Measurements from ENCODE around the gene IPO5.
"Not testable (repeated sequence)": the region's sequence is repeated elsewhere in the genome, so short reads cannot be mapped to it uniquely, and the experiment has no call there.

IPO5 gene

DNA sequence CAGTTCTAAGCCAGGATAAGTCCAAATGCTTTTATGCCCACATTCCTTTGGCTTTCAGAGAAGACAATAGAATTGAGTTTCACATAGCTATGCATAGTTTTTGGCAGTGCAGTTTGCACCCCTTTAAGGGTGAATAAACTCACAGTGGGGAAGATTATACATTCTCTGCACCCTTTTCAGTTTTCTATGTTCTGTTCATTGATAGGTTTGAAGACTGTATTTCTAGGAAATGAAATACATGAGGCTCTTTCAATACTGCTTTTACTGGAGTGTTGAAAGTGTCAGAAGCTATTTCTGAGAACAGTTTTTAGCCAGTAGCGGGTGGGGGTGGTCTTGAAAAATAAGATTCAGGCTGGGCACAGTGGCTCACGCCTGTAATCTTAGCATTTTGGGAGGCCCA, 46.2 kb downstream of the IPO5 start:
- Histone ChIP-seq H3K9me3 (no peaks in the 10 kb centered on the region), H3K27ac (no peak overlapping the region), H3K27me3 (no peaks in the 10 kb centered on the region), H3K36me3 (peaks cover 40% of the 10 kb centered on the region), H3K4me3 (ENCODE audit: low read depth in 1 of 2, low read length in 1 of 2) (no peak overlapping the region), H3K4me1 (ENCODE audit: control insufficient read depth in 1 of 2, insufficient read depth in 1 of 2, low read depth in 1 of 2, low read length in 1 of 2) (no peaks in the 10 kb centered on the region)
- TF ChIP-seq, protein P1, sequence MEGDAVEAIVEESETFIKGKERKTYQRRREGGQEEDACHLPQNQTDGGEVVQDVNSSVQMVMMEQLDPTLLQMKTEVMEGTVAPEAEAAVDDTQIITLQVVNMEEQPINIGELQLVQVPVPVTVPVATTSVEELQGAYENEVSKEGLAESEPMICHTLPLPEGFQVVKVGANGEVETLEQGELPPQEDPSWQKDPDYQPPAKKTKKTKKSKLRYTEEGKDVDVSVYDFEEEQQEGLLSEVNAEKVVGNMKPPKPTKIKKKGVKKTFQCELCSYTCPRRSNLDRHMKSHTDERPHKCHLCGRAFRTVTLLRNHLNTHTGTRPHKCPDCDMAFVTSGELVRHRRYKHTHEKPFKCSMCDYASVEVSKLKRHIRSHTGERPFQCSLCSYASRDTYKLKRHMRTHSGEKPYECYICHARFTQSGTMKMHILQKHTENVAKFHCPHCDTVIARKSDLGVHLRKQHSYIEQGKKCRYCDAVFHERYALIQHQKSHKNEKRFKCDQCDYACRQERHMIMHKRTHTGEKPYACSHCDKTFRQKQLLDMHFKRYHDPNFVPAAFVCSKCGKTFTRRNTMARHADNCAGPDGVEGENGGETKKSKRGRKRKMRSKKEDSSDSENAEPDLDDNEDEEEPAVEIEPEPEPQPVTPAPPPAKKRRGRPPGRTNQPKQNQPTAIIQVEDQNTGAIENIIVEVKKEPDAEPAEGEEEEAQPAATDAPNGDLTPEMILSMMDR (IDR thresholded peaks at IDR 0.05), result no peak

DNA sequence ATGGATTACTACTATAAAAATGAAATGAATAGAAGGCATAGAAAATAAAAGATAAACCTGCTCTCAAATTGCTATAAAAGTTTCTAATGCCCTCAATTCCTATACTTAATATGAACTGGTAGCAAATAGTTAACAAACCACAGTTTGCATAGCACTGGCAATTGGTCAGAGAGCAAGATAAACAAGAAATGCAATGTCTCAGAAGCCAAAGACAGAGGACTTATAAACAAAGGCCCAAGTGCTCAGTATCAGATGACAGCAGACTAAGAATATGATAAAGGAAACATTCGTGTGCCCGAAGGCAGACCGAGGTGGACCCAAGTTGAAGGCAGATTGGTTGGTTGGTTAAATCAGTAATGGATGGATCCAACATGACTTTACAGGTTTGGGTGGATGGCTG, 50.6 kb downstream of the IPO5 start:
- H3K27ac ChIP-seq, result no peak overlapping the region
- H3K9me3 ChIP-seq, result no peaks in the 10 kb centered on the region
- H3K36me3 ChIP-seq, result peaks cover 51% of the 10 kb centered on the region
- H3K27me3 ChIP-seq, result no peaks in the 10 kb centered on the region
- no peaks in the 10 kb centered on the region for H3K4me1 ChIP-seq (ENCODE audit: control insufficient read depth in 1 of 2, insufficient read depth in 1 of 2, low read depth in 1 of 2, low read length in 1 of 2)
- TF ChIP-seq, protein P1 (IDR thresholded peaks at IDR 0.05), result no peak
- no peak overlapping the region for H3K4me3 ChIP-seq (ENCODE audit: low read depth in 1 of 2, low read length in 1 of 2)

DNA sequence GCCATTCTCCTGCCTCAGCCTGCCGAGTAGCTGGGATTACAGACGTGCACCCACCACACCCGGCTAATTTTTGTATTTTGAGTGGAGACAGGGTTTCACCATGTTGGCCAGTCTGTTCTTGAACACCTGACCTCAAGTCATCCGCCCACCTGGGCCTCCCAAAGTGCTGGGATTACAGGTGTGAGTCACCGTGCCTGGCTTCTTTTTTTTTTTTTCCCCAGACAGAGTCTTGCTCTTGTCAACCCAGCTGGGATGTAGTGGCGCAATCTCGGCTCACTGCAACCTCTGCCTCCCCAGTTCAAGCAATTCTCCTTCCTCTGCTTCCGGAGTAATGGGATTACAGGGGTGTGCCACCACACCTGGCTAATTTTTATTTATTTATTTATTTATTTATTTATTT, 51.5 kb downstream of the IPO5 start:
- not testable (repeated sequence) for H3K4me1 ChIP-seq (ENCODE audit: control insufficient read depth in 1 of 2, insufficient read depth in 1 of 2, low read depth in 1 of 2, low read length in 1 of 2); H3K9me3 ChIP-seq; H3K27ac ChIP-seq; H3K27me3 ChIP-seq; H3K4me3 ChIP-seq (ENCODE audit: low read depth in 1 of 2, low read length in 1 of 2)
- peaks cover 46% of the 10 kb centered on the region for H3K36me3 ChIP-seq

DNA sequence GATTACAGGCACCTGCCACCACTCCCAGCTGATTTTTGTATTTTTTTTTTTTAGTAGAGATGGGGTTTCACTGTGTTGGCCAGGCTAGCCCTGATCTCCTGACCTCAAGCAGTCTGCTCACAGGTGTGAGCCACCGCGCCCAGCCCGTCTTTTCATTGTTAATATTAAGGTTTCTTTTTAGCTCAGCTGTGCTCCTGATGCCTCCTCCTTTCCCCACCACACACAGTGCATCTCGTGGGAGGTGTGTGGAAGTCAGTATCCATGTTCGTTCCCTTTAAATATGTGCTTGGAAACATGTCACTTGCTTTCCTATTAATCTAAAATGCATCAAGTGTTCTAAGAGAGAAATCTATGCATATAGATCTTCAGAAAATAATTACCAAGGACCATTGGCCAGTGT, 53.5 kb downstream of the IPO5 start:
- H3K27ac ChIP-seq, result no peak overlapping the region
- no peak overlapping the region for H3K4me3 ChIP-seq (ENCODE audit: low read depth in 1 of 2, low read length in 1 of 2)
- no peaks in the 10 kb centered on the region for H3K27me3 ChIP-seq
- no peaks in the 10 kb centered on the region for H3K4me1 ChIP-seq (ENCODE audit: control insufficient read depth in 1 of 2, insufficient read depth in 1 of 2, low read depth in 1 of 2, low read length in 1 of 2)
- TF ChIP-seq, protein P1 (IDR thresholded peaks at IDR 0.05), result no peak
- peaks cover 42% of the 10 kb centered on the region for H3K36me3 ChIP-seq
- H3K9me3 ChIP-seq, result no peaks in the 10 kb centered on the region

DNA sequence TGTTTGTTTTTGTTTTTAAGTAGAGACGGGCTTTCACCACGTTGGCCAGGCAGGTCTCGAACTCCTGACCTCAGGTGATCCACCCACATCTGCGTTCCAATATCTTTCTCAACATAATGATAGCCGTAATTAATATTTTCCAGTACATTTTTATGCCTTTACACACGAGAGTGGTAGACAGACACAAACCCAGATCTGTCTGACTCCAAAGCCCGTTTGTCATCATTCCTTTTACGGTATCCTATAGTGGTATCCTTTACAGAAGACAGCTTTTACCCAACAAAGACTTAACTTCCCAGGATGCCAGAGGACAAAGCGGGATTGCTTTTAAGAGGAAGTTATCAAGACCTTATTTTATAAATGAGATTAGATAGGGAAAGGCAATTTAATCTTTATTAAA, 59.8 kb downstream of the IPO5 start:
- H3K4me3 ChIP-seq (ENCODE audit: low read depth in 1 of 2, low read length in 1 of 2), result no peak overlapping the region

DNA sequence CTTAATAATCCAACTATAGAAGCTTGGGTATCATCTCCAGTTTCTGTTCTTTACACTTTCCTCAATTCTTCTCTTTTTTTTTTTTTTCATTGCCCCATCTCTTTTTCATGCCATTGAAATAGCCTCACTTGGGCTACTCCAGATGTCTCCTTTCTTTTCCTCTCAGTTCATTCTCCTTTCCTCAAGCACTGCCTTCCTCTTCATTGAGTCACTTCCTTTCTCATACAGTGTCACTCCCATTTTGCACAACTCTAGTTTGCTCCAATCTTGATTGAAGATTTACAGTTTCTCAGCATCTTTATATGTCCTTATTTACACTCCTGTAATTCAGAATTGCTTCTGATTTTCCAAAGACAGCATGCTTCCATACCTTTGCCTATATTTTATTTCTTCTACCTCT, 61.3 kb downstream of the IPO5 start:
- no peaks in the 10 kb centered on the region for H3K4me1 ChIP-seq (ENCODE audit: control insufficient read depth in 1 of 2, insufficient read depth in 1 of 2, low read depth in 1 of 2, low read length in 1 of 2)
- H3K36me3 ChIP-seq, result peaks cover 49% of the 10 kb centered on the region
- no peaks in the 10 kb centered on the region for H3K9me3 ChIP-seq
- H3K27me3 ChIP-seq, result no peaks in the 10 kb centered on the region
- H3K4me3 ChIP-seq (ENCODE audit: low read depth in 1 of 2, low read length in 1 of 2), result no peak overlapping the region
- no peak overlapping the region for H3K27ac ChIP-seq
- TF ChIP-seq, protein P1 (IDR thresholded peaks at IDR 0.05), result no peak

More for the DNA sequence above, 59.8 kb downstream of the IPO5 start:
- TF ChIP-seq, protein P1 (IDR thresholded peaks at IDR 0.05), result no peak
- Histone ChIP-seq H3K27me3 (no peaks in the 10 kb centered on the region), H3K4me1 (ENCODE audit: control insufficient read depth in 1 of 2, insufficient read depth in 1 of 2, low read depth in 1 of 2, low read length in 1 of 2) (no peaks in the 10 kb centered on the region), H3K9me3 (no peaks in the 10 kb centered on the region), H3K27ac (no peak overlapping the region), H3K36me3 (peaks cover 51% of the 10 kb centered on the region)
